SK-N-SH treated with all-trans-retinoic acid at 6 μM for 48 hours (cell line): ENCODE data around the gene CTIF.

ENCODE experiments used
- ATAC-seq: fragments of 200-7000 bp; cut with Tn5 transposase; 3 replicates; pipeline ENCODE4 v1.9.1; 2020; ENCODE audit warnings: mild to moderate bottlenecking, moderate library complexity
- BACH2 ChIP-seq: fragments of 250-450 bp; sonication (Bioruptor Pico); IDR thresholded peaks from 2 replicates; pipeline ENCODE4 v1.9.0; 2021; ENCODE audit warnings: mild to moderate bottlenecking, borderline replicate concordance
- CSDC2 ChIP-seq: fragments of 250-450 bp; sonication (Bioruptor Pico); IDR thresholded peaks from 2 replicates; pipeline ENCODE4 v1.5.0; 2020; ENCODE audit warnings: mild to moderate bottlenecking, moderate library complexity
- ESRRG ChIP-seq: fragments of 250-450 bp; sonication (Bioruptor Pico); IDR thresholded peaks from 2 replicates; pipeline ENCODE4 v1.6.1; 2021; ENCODE audit warnings: mild to moderate bottlenecking
- GLIS3 ChIP-seq: fragments of 250-450 bp; sonication (Bioruptor Pico); IDR thresholded peaks from 2 replicates; pipeline ENCODE4 v1.5.0; 2020; ENCODE audit warnings: mild to moderate bottlenecking, moderate library complexity
- ISL1 ChIP-seq: fragments of 250-450 bp; sonication (Bioruptor Pico); IDR thresholded peaks from 2 replicates; pipeline ENCODE4 v2.1.2; 2022; ENCODE audit warnings: mild to moderate bottlenecking, moderate library complexity
- OSR1 ChIP-seq: fragments of 250-450 bp; sonication (Bioruptor Pico); IDR thresholded peaks from 2 replicates; pipeline ENCODE4 v1.8.0; 2022; ENCODE audit warnings: moderate library complexity, mild to moderate bottlenecking, inconsistent platforms
- POU6F1 ChIP-seq: fragments of 250-450 bp; sonication (Bioruptor Pico); IDR thresholded peaks from 2 replicates; pipeline ENCODE4 v1.8.0; 2021; ENCODE audit warnings: low read depth, mild to moderate bottlenecking, moderate library complexity, borderline replicate concordance
- PPARA ChIP-seq: fragments of 250-450 bp; sonication (Bioruptor Pico); IDR thresholded peaks from 2 replicates; pipeline ENCODE4 v1.5.0; 2020; ENCODE audit warnings: mild to moderate bottlenecking, borderline replicate concordance
- RARB ChIP-seq: fragments of 250-450 bp; sonication (Bioruptor Pico); IDR thresholded peaks from 2 replicates; pipeline ENCODE4 v1.8.0; 2021; ENCODE audit warnings: mild to moderate bottlenecking, moderate library complexity
- SNAI2 ChIP-seq: fragments of 250-450 bp; sonication (Bioruptor Pico); IDR thresholded peaks from 2 replicates; pipeline ENCODE4 v1.5.0; 2020; ENCODE audit warnings: mild to moderate bottlenecking, moderate library complexity
- TCF4 ChIP-seq: fragments of 250-450 bp; sonication (Bioruptor Pico); IDR thresholded peaks from 2 replicates; pipeline ENCODE4 v1.8.0; 2021; ENCODE audit warnings: mild to moderate bottlenecking, moderate library complexity, borderline replicate concordance
- TOX ChIP-seq: fragments of 250-450 bp; sonication (Bioruptor Pico); IDR thresholded peaks from 2 replicates; pipeline ENCODE4 v1.8.0; 2021; ENCODE audit warnings: mild to moderate bottlenecking, moderate library complexity, borderline replicate concordance
- ZC3H10 ChIP-seq: fragments of 250-450 bp; sonication (Bioruptor Pico); IDR thresholded peaks from 2 replicates; pipeline ENCODE4 v1.5.1; 2021; ENCODE audit warnings: mild to moderate bottlenecking, moderate library complexity
- ZFP3 ChIP-seq: fragments of 250-450 bp; sonication (Bioruptor Pico); IDR thresholded peaks from 2 replicates; pipeline ENCODE4 v1.5.0; 2020; ENCODE audit warnings: mild to moderate bottlenecking, moderate library complexity
- ZFP30 ChIP-seq: fragments of 450-650 bp; formaldehyde crosslinking; IDR thresholded peaks from 2 replicates; pipeline ENCODE4 v1.5.0; 2022; ENCODE audit warnings: mild to moderate bottlenecking, moderate library complexity
- ZNF565 ChIP-seq: fragments of 450-650 bp; formaldehyde crosslinking; conservative IDR thresholded peaks from 2 replicates; pipeline ENCODE4 v1.5.0; 2020; ENCODE audit warnings: low read depth, mild to moderate bottlenecking, moderate library complexity
- ZNF70 ChIP-seq: fragments of 450-650 bp; formaldehyde crosslinking; IDR thresholded peaks from 2 replicates; pipeline ENCODE4 v1.5.0; 2020; ENCODE audit warnings: mild to moderate bottlenecking, moderate library complexity
- ZNF8 ChIP-seq: fragments of 450-650 bp; formaldehyde crosslinking; IDR thresholded peaks from 2 replicates; pipeline ENCODE4 v1.5.0; 2020; ENCODE audit warnings: mild to moderate bottlenecking, moderate library complexity
- TF ChIP-seq, protein P1 (sequence below): fragments of 250-450 bp; sonication (Bioruptor Pico); IDR thresholded peaks from 2 replicates; pipeline ENCODE4 v1.5.1; 2021; ENCODE audit warnings: mild to moderate bottlenecking, moderate library complexity
- TF ChIP-seq, protein P2 (sequence below): fragments of 250-450 bp; sonication (Bioruptor Pico); IDR thresholded peaks from 2 replicates; pipeline ENCODE4 v1.5.1; 2020; ENCODE audit warnings: low read depth, mild to moderate bottlenecking, moderate library complexity

CTIF gene

DNA sequence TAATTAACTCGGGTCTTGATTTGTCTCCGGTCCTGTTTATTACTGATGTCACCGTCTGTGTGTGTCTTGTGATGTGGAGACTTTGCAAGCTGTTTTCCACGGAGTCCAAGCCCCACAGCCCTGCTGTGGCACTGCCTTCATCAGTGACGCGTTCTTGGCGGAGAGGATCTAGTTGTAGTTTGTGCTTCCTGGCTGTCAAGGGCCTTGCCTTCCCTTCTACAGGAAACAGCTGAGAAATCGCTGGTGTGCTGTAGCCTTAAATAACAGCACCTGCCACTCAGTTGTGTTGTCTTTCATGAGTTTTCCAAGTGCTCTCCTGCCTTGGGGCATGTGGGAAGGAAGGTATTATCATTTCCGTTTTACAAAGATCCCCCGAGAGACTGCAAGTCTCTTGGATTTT, 26.3 kb downstream of the CTIF start (continued):
- TF ChIP-seq, protein P1, sequence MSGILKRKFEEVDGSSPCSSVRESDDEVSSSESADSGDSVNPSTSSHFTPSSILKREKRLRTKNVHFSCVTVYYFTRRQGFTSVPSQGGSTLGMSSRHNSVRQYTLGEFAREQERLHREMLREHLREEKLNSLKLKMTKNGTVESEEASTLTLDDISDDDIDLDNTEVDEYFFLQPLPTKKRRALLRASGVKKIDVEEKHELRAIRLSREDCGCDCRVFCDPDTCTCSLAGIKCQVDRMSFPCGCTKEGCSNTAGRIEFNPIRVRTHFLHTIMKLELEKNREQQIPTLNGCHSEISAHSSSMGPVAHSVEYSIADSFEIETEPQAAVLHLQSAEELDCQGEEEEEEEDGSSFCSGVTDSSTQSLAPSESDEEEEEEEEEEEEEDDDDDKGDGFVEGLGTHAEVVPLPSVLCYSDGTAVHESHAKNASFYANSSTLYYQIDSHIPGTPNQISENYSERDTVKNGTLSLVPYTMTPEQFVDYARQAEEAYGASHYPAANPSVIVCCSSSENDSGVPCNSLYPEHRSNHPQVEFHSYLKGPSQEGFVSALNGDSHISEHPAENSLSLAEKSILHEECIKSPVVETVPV, result no peak
- TF ChIP-seq ISL1 (CRISPR knock-in tag), result no peak
- TF ChIP-seq PPARA (CRISPR knock-in tag), result no peak
- no peak for TF ChIP-seq ZFP30 (CRISPR knock-in tag)
- TF ChIP-seq ZFP3 (CRISPR knock-in tag), result no peak
- no peak for TF ChIP-seq POU6F1 (CRISPR knock-in tag)

DNA sequence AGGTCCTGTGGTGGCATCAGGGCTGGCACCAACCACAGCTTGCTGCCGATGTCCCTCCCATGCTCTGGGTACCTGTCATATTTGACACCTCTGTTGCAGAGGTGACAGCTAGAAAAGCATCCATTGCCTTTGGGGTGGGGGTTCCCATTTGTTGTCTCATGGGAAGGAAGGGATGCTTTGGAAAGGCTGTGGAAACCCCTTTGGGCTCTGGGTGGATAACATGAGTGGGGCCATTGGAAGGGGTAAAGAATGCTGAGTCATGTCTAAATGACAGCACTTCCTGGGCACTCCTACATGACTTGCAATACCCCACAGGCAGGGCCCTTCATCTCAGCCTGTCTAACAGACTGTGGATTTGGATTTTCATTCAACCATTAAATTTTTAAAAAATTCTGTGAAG, 27.8 kb downstream of the CTIF start:
- no peak for ATAC-seq
- TF ChIP-seq BACH2 (CRISPR knock-in tag) (no peak), ZFP3 (CRISPR knock-in tag) (peak; percentile 96)

- ATAC-seq, result no peak
- TF ChIP-seq OSR1 (CRISPR knock-in tag), result no peak
- no peak for TF ChIP-seq POU6F1 (CRISPR knock-in tag)
- no peak for TF ChIP-seq ESRRG
- TF ChIP-seq TCF4 (CRISPR knock-in tag), result no peak
- TF ChIP-seq SNAI2 (CRISPR knock-in tag), result no peak
- TF ChIP-seq ISL1 (CRISPR knock-in tag), result no peak
- no peak for TF ChIP-seq ZFP30 (CRISPR knock-in tag)
- no peak for TF ChIP-seq PPARA (CRISPR knock-in tag)
- TF ChIP-seq GLIS3 (CRISPR knock-in tag), result no peak
- no peak for TF ChIP-seq RARB (CRISPR knock-in tag)
- no peak for TF ChIP-seq TOX
- TF ChIP-seq, protein P1, result no peak
- TF ChIP-seq BACH2 (CRISPR knock-in tag), result no peak
- no peak for TF ChIP-seq ZFP3 (CRISPR knock-in tag)
- no peak for TF ChIP-seq ZNF70 (CRISPR knock-in tag)
- no peak for TF ChIP-seq CSDC2 (CRISPR knock-in tag)
- no peak for TF ChIP-seq ZNF8 (CRISPR knock-in tag)
- TF ChIP-seq ZNF565 (CRISPR knock-in tag), result no peak
- TF ChIP-seq ZC3H10 (CRISPR knock-in tag), result no peak
- TF ChIP-seq, protein P2, sequence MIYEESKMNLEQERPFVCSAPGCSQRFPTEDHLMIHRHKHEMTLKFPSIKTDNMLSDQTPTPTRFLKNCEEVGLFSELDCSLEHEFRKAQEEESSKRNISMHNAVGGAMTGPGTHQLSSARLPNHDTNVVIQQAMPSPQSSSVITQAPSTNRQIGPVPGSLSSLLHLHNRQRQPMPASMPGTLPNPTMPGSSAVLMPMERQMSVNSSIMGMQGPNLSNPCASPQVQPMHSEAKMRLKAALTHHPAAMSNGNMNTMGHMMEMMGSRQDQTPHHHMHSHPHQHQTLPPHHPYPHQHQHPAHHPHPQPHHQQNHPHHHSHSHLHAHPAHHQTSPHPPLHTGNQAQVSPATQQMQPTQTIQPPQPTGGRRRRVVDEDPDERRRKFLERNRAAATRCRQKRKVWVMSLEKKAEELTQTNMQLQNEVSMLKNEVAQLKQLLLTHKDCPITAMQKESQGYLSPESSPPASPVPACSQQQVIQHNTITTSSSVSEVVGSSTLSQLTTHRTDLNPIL (CRISPR knock-in tag), result no peak
Measured at GRCh38 chr18:48567388-48567787, 28.6 kb downstream of the CTIF start.

GRCh38 chr18:48569139-48569914, 30.5 kb downstream of the CTIF start:
- ATAC-seq, result no peak
- TF ChIP-seq RARB (CRISPR knock-in tag) (no peak), TCF4 (CRISPR knock-in tag) (no peak), CSDC2 (CRISPR knock-in tag) (no peak), ZFP3 (CRISPR knock-in tag) (no peak)
- TF ChIP-seq, protein P1, result no peak
